Stimulated activated CD8-positive, alpha-beta memory T cell treated with anti-CD3 and anti-CD28 coated beads, Interleukin-15, amount 100 ng/mL, for 1 hour (primary cell): ENCODE measurements around the gene NTN4.

Experiments used
- DNase-seq: peaks from one replicate; pipeline ENCODE4 v3.0.0-alpha.2; 2020; ENCODE audit warnings: low read depth

Gene NTN4

GRCh38 chr12:95653771-95654546 lies 136.6 kb downstream of the NTN4 start:
- no peak for DNase-seq

GRCh38 chr12:95651681-95652080 lies 138.9 kb downstream of the NTN4 start:
- no peak for DNase-seq

GRCh38 chr12:95648990-95649791 lies 141.4 kb downstream of the NTN4 start:
- DNase-seq = no peak

GRCh38 chr12:95646781-95647190 lies 143.8 kb downstream of the NTN4 start:
- DNase-seq = no peak

- no peak for DNase-seq
Measured at GRCh38 chr12:95643256-95643655, 147.3 kb downstream of the NTN4 start.

GRCh38 chr12:95642583-95642982 lies 148.0 kb downstream of the NTN4 start:
- DNase-seq = no peak

GRCh38 chr12:95641299-95641952 lies 149.1 kb downstream of the NTN4 start:
- DNase-seq = no peak

GRCh38 chr12:95640516-95640915 lies 150.0 kb downstream of the NTN4 start:
- no peak for DNase-seq

GRCh38 chr12:95637471-95638155 lies 153.0 kb downstream of the NTN4 start:
- DNase-seq = no peak

GRCh38 chr12:95637010-95637409 lies 153.6 kb downstream of the NTN4 start:
- DNase-seq = no peak

- DNase-seq = no peak
Measured at GRCh38 chr12:95634622-95635621, 155.6 kb downstream of the NTN4 start.

GRCh38 chr12:95633732-95634465 lies 156.7 kb downstream of the NTN4 start:
- no peak for DNase-seq

GRCh38 chr12:95633049-95633731 lies 157.4 kb downstream of the NTN4 start:
- DNase-seq = no peak

- DNase-seq = no peak
Measured at GRCh38 chr12:95630496-95630895, 160.1 kb downstream of the NTN4 start.

GRCh38 chr12:95629392-95629791 lies 161.2 kb downstream of the NTN4 start:
- no peak for DNase-seq

- no peak for DNase-seq
Measured at GRCh38 chr12:95626854-95627253, 163.7 kb downstream of the NTN4 start.

GRCh38 chr12:95625012-95625411 lies 165.6 kb downstream of the NTN4 start:
- DNase-seq = no peak

- DNase-seq = no peak
Measured at GRCh38 chr12:95624589-95624988, 166.0 kb downstream of the NTN4 start.

- DNase-seq = no peak
Measured at GRCh38 chr12:95623554-95624170, 166.9 kb downstream of the NTN4 start.
